Neutrophil (primary cell): Measurements from ENCODE around the gene ITFG2.

Experiments
- H3K27ac ChIP-seq: fragments of 200-600 bp; sonication (generic); 2 replicates; pipeline ENCODE4 v1.5.1; 2016; ENCODE audit warnings: mild to moderate bottlenecking, moderate library complexity
- H3K27me3 ChIP-seq: fragments of 200-600 bp; sonication (generic); 2 replicates; pipeline ENCODE4 v1.6.0; 2016; ENCODE audit warnings: mild to moderate bottlenecking
- H3K36me3 ChIP-seq: fragments of 200-600 bp; sonication (generic); 2 replicates; pipeline ENCODE4 v1.5.1; 2017
- H3K4me1 ChIP-seq, 2 experiments: fragments of 200-600 bp in 1 of 2; sonication (generic) in 1 of 2; 1 replicate in 1 of 2; 2 replicates in 1 of 2; pipeline versions ENCODE4 v1.5.1 to v1.6.1; 2013 to 2016; ENCODE audit warnings: low read depth in 1 of 2, low read length in 1 of 2, mild to moderate bottlenecking in 1 of 2, moderate library complexity in 1 of 2; ENCODE audit not compliant: control insufficient read depth in 1 of 2, insufficient read depth in 1 of 2
- H3K4me3 ChIP-seq, 2 experiments: fragments of 200-600 bp in 1 of 2; sonication (generic) in 1 of 2; 1 replicate in 1 of 2; 2 replicates in 1 of 2; pipeline ENCODE4 v1.5.1; 2013 to 2016; ENCODE audit warnings: low read depth in 1 of 2, low read length in 1 of 2, mild to moderate bottlenecking in 1 of 2, moderate library complexity in 1 of 2
- H3K9me3 ChIP-seq: fragments of 200-600 bp; sonication (generic); 2 replicates; pipeline ENCODE4 v1.5.1; 2016
- CTCF ChIP-seq: fragments of 200-600 bp; sonication (generic); IDR thresholded peaks from 2 replicates; pipeline ENCODE4 v1.5.1; 2016; ENCODE audit warnings: antibody characterized with exemption

Gene ITFG2

GRCh38 chr12:2826721-2827515, 14.4 kb downstream of the ITFG2 start:
- Histone ChIP-seq H3K36me3 (peaks cover 63% of the 10 kb centered on the region), H3K4me3 (no peak overlapping the region), H3K9me3 (no peaks in the 10 kb centered on the region), H3K4me1 (no peaks in the 10 kb centered on the region), H3K27me3 (no peaks in the 10 kb centered on the region), H3K27ac (no peak overlapping the region)
- no peak for TF ChIP-seq CTCF

- Histone ChIP-seq H3K4me1 (no peaks in the 10 kb centered on the region), H3K27me3 (peaks cover under 1% of the 10 kb centered on the region), H3K4me3 (no peak overlapping the region), H3K9me3 (no peaks in the 10 kb centered on the region), H3K36me3 (peaks cover 40% of the 10 kb centered on the region), H3K27ac (no peak overlapping the region)
- TF ChIP-seq CTCF, result no peak
Measured at GRCh38 chr12:2829275-2829674, 16.8 kb downstream of the ITFG2 start.

- H3K27ac ChIP-seq, result no peak overlapping the region
- H3K4me1 ChIP-seq, result peaks cover 6 to 7% of the 10 kb centered on the region in 2 experiments
- peaks cover 7% of the 10 kb centered on the region for H3K36me3 ChIP-seq
- H3K9me3 ChIP-seq, result no peaks in the 10 kb centered on the region
- H3K4me3 ChIP-seq, result no peak overlapping the region
- peaks cover 10% of the 10 kb centered on the region for H3K27me3 ChIP-seq
- TF ChIP-seq CTCF, result no peak
Measured at GRCh38 chr12:2832550-2833127, 20.2 kb downstream of the ITFG2 start.

- H3K27me3 ChIP-seq, result peaks cover 10% of the 10 kb centered on the region
- H3K4me3 ChIP-seq, result no peak overlapping the region
- H3K9me3 ChIP-seq, result no peaks in the 10 kb centered on the region
- no peak for TF ChIP-seq CTCF
- H3K36me3 ChIP-seq, result peaks cover 2% of the 10 kb centered on the region
- H3K4me1 ChIP-seq, result peaks cover 6 to 7% of the 10 kb centered on the region in 2 experiments
- no peak overlapping the region for H3K27ac ChIP-seq
Measured at GRCh38 chr12:2833327-2833726, 20.9 kb downstream of the ITFG2 start.

- Histone ChIP-seq H3K4me1 (peaks cover 6 to 7% of the 10 kb centered on the region in 2 experiments), H3K9me3 (no peaks in the 10 kb centered on the region)
Measured at GRCh38 chr12:2833810-2834209, 21.3 kb downstream of the ITFG2 start.

More at GRCh38 chr12:2833810-2834209, 21.3 kb downstream of the ITFG2 start:
- Histone ChIP-seq H3K36me3 (no peaks in the 10 kb centered on the region), H3K4me3 (no peak overlapping the region), H3K27me3 (peaks cover 10% of the 10 kb centered on the region), H3K27ac (no peak overlapping the region)
- TF ChIP-seq CTCF, result no peak
